NCI-H2107 treated with DMSO at 0.1 percent for 48 hours (cell line): ENCODE data around the gene OR5D13.

Experiments used
- DNase-seq: peaks from one replicate; lab custom pipeline; 2025; ENCODE audit not compliant: unreplicated experiment; lab: John Stamatoyannopoulos, UW

Gene OR5D13

GRCh38 chr11:55773138-55773537 lies at the start of gene OR5D13:
TSS of gene OR5D13 (plus strand) at chr11:55773438. CDS start at chr11:55773438, 0 bp downstream.
- DNase-seq = no peak

GRCh38 chr11:55726715-55727324 lies 46.4 kb upstream of the OR5D13 start:
- DNase-seq = no peak

GRCh38 chr11:55732936-55733335 lies 40.3 kb upstream of the OR5D13 start:
- no peak for DNase-seq

- no peak for DNase-seq
Observed at GRCh38 chr11:55791606-55792005, 18.4 kb downstream of the OR5D13 start.

- no peak for DNase-seq
Observed at GRCh38 chr11:55793321-55793720, 20.1 kb downstream of the OR5D13 start.

- DNase-seq = no peak
Observed at GRCh38 chr11:55795256-55795655, 22.0 kb downstream of the OR5D13 start, which contains the start of gene OR5D14. TSS of gene OR5D14 (plus strand) at chr11:55795556. CDS start at chr11:55795556, 0 bp downstream.

- DNase-seq = no peak
Observed at GRCh38 chr11:55806248-55806647, 33.0 kb downstream of the OR5D13 start.

GRCh38 chr11:55811067-55811466 lies 37.8 kb downstream of the OR5D13 start, which contains the start of gene OR5L1:
TSS of gene OR5L1 (plus strand) at chr11:55811367. CDS start at chr11:55811467, 100 bp downstream.
- DNase-seq = no peak

- no peak for DNase-seq
Observed at GRCh38 chr11:55819330-55819729, 46.1 kb downstream of the OR5D13 start, which contains the start of gene OR5D18. TSS of gene OR5D18 (plus strand) at chr11:55819630. CDS start at chr11:55819630, 0 bp downstream.
